PC-3 (cell line): ENCODE results near the gene PPP2R3B. TPM values are rescaled to one million over a fixed set of nuclear protein-coding genes. Genes with fewer than 3 reads are reported as not detected.
"Not testable (repeated sequence)": the region's sequence is repeated elsewhere in the genome, so short reads cannot be mapped to it uniquely, and the experiment has no call there.

Experiments
- ATAC-seq: fragments of 200-7000 bp; cut with Tn5 transposase; 2 replicates; pipeline ENCODE4 v1.9.1; 2020; ENCODE audit warnings: mild to moderate bottlenecking, moderate library complexity
- BruUV-seq: library from RNA; stranded (reverse); fragments of 400-500 nt; replicated peaks from 2 replicates; lab custom pipeline; 2021; lab: Mats Ljungman, UMichigan
- CTCF ChIA-PET: fragments of 300-600 bp; sonication (Branson Sonifier 250); formaldehyde crosslinking; loops from one replicate; lab custom pipeline; 2022; ENCODE audit warnings: antibody characterized with exemption; lab: Charles Lee
- POLR2A ChIA-PET: fragments of 300-600 bp; sonication (Branson Sonifier 250); formaldehyde crosslinking; loops from one replicate; lab custom pipeline; 2022; ENCODE audit warnings: antibody characterized with exemption; ENCODE audit not compliant: unreplicated experiment; lab: Charles Lee
- DNase-seq: peaks from one replicate; pipeline ENCODE4 v3.0.0-alpha.2; 2015
- H2AFZ ChIP-seq: fragments of 300-600 bp; sonication (generic); 2 replicates; pipeline ENCODE4 v1.6.0; 2016; ENCODE audit warnings: antibody characterized with exemption, low read length
- H3F3A ChIP-seq: fragments of 300-600 bp; sonication (generic); one replicate; pipeline ENCODE4 v1.6.0; 2017; ENCODE audit warnings: antibody characterized with exemption, low read length, control low read depth, mild to moderate bottlenecking; ENCODE audit not compliant: unreplicated experiment
- H3K27ac ChIP-seq: fragments of 300-600 bp; sonication (generic); 2 replicates; pipeline ENCODE4 v1.5.1; 2016; ENCODE audit warnings: mild to moderate bottlenecking, low read length
- H3K27me3 ChIP-seq: fragments of 300-600 bp; sonication (generic); 2 replicates; pipeline ENCODE4 v1.6.1; 2016; ENCODE audit warnings: low read length, mixed read lengths
- H3K36me3 ChIP-seq: fragments of 300-600 bp; sonication (generic); 2 replicates; pipeline ENCODE4 v1.6.1; 2016; ENCODE audit warnings: low read depth, mixed run types, low read length, mixed read lengths
- H3K4me1 ChIP-seq: fragments of 300-600 bp; sonication (generic); 2 replicates; pipeline ENCODE4 v1.5.1; 2016; ENCODE audit warnings: low read length; ENCODE audit not compliant: insufficient read depth
- H3K4me2 ChIP-seq: fragments of 300-600 bp; sonication (generic); 2 replicates; pipeline ENCODE4 v1.6.0; 2016; ENCODE audit warnings: low read length
- H3K4me3 ChIP-seq: fragments of 300-600 bp; sonication (generic); 2 replicates; pipeline ENCODE4 v1.5.1; 2016; ENCODE audit warnings: mild to moderate bottlenecking, low read length, mixed read lengths
- H3K79me2 ChIP-seq: fragments of 300-600 bp; sonication (generic); 2 replicates; pipeline ENCODE4 v1.6.1; 2017; ENCODE audit warnings: low read length, mixed read lengths
- H3K9ac ChIP-seq: fragments of 300-600 bp; sonication (generic); 2 replicates; pipeline ENCODE4 v1.6.0; 2016; ENCODE audit warnings: mild to moderate bottlenecking, low read length
- H3K9me2 ChIP-seq: fragments of 300-600 bp; sonication (generic); replicated peaks from 2 replicates; pipeline ENCODE4 v1.6.1; 2016; ENCODE audit warnings: mixed run types, low read length, mixed read lengths
- H3K9me3 ChIP-seq: fragments of 300-600 bp; sonication (generic); 2 replicates; pipeline ENCODE4 v1.6.1; 2016; ENCODE audit warnings: low read length, mixed read lengths
- H4K20me1 ChIP-seq: fragments of 300-600 bp; sonication (generic); 2 replicates; pipeline ENCODE4 v1.6.1; 2016; ENCODE audit warnings: low read length, mixed read lengths
- EZH2 ChIP-seq: fragments of 300-600 bp; sonication (generic); IDR thresholded peaks from one replicate; pipeline ENCODE4 v1.6.1; 2017; ENCODE audit warnings: antibody characterized with exemption, mild to moderate bottlenecking, low read length; ENCODE audit not compliant: unreplicated experiment
- EZH2phosphoT487 ChIP-seq: fragments of 300-600 bp; sonication (generic); IDR thresholded peaks from 2 replicates; pipeline ENCODE4 v1.6.1; 2018; ENCODE audit warnings: mild to moderate bottlenecking, antibody characterized with exemption, low read length, borderline replicate concordance
- intact Hi-C: fragments of 100-400 bp; cut with micrococcal nuclease; formaldehyde crosslinking; loops from 2 replicates; pipeline ENCODE4 v1.9.0; 2023
- total RNA-seq: library from RNA; depleted of rRNA; stranded (reverse); fragments of >200 nt; gene quantifications from 2 replicates; pipeline ENCODE4 v1.2.3, GENCODE V29; 2014
- TF ChIP-seq, protein P1 (sequence below): fragments of 300-600 bp; sonication (generic); conservative IDR thresholded peaks from 2 replicates; pipeline ENCODE4 v1.5.1; 2017; ENCODE audit warnings: antibody characterized with exemption, low read depth, mild to moderate bottlenecking, low read length

Gene PPP2R3B
- total RNA-seq, 1 experiment from 2014 or later, result 35.4 TPM

DNA sequence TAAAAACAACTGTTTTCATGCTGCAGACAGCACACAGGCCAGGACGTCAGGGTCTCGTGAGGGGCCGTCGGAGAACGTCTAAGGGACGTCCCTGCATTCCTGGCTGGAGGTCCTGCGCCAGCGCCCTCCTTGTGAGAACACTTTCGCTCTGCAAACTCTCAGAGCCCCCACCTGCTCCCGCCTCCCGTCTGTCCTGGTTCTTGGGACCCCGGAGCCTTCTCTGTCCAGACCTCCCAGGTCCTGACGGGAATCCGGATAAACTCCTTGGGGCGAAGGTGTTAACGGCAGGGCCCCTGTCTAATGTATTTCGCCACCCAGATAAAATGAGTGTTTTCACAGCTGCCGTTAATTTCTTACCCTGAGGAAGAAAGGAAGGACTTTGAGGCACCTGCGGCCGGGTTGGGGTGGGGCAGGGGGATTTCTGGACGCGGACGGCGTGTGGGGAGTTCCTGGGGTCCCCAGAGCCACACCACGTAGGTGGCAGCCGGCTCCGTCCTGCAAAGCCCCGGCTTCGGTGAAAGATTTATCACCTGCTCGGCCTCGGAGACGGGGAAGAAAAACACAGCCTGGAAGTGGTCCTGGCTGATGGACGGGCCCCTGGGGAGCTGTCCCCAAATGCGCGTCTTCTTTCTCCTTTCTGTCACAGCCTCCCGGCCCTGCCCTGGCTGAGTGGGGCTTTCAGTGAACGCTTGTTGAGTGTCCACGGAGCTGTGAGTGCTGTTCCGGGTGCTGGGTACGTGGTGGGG lies 35.1 kb upstream of the PPP2R3B start:
- H3K27me3 ChIP-seq, result no peaks in the 10 kb centered on the region
- BruUV-seq, result no TSS peak
- H4K20me1 ChIP-seq, result no peaks in the 10 kb centered on the region
- no peak overlapping the region for H3K9ac ChIP-seq
- CTCF ChIA-PET, result no interaction called here
- H3K4me2 ChIP-seq, result no peak overlapping the region
- DNase-seq (no peak), ATAC-seq (no peak)
- no peaks in the 10 kb centered on the region for H3K36me3 ChIP-seq
- no peaks in the 10 kb centered on the region for H3K9me2 ChIP-seq
- no peaks in the 10 kb centered on the region for H3K79me2 ChIP-seq
- POLR2A ChIA-PET, result no interaction called here
- no peak overlapping the region for H3K27ac ChIP-seq
- no peak for TF ChIP-seq EZH2phosphoT487
- TF ChIP-seq EZH2, result no peak
- H3F3A ChIP-seq, result no peaks in the 10 kb centered on the region
- intact Hi-C loops, result no loop called here
- H2AFZ ChIP-seq, result no peak overlapping the region
- H3K9me3 ChIP-seq, result no peaks in the 10 kb centered on the region
- no peak overlapping the region for H3K4me3 ChIP-seq
- no peaks in the 10 kb centered on the region for H3K4me1 ChIP-seq

DNA sequence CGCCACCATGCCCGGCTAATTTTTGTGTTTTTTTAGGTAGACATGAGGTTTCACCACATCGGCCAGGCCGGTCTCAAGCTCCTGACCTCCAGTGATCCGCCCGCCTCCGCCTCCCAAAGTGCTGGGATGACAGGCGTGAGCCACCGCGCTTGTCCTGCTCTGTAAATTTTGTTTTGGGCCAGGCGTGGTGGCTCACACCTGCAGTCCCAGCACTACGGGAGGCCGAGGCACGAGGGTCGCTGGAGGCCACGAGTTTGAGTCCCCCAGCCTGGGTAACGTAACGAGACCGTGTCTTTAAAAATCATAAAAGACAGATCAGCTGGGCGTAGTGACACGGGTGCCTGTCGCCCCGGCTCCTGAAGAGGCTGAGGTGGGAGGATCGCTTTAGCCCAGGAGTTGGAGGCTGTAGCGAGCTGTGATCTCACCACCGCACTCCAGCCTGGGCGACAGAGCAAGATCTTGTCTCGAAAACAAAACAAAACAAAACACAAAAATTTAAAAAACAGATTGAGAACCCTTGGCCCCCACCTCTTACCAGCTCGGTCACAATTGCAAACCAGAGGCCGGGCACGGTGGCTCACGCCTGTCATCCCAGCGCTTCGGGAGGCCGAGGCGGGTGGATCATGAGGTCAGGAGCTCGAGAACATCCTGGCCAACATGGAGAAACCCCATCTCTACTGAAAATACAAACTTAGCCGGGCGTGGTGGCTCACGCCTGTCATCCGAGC lies 34.0 kb upstream of the PPP2R3B start:
- no peaks in the 10 kb centered on the region for H3F3A ChIP-seq
- H3K4me1 ChIP-seq, result no peaks in the 10 kb centered on the region
- no peak overlapping the region for H2AFZ ChIP-seq
- no peaks in the 10 kb centered on the region for H3K9me2 ChIP-seq
- no peaks in the 10 kb centered on the region for H3K27me3 ChIP-seq
- no peak for TF ChIP-seq EZH2phosphoT487
- no peak for TF ChIP-seq EZH2
- TF ChIP-seq, protein P1, sequence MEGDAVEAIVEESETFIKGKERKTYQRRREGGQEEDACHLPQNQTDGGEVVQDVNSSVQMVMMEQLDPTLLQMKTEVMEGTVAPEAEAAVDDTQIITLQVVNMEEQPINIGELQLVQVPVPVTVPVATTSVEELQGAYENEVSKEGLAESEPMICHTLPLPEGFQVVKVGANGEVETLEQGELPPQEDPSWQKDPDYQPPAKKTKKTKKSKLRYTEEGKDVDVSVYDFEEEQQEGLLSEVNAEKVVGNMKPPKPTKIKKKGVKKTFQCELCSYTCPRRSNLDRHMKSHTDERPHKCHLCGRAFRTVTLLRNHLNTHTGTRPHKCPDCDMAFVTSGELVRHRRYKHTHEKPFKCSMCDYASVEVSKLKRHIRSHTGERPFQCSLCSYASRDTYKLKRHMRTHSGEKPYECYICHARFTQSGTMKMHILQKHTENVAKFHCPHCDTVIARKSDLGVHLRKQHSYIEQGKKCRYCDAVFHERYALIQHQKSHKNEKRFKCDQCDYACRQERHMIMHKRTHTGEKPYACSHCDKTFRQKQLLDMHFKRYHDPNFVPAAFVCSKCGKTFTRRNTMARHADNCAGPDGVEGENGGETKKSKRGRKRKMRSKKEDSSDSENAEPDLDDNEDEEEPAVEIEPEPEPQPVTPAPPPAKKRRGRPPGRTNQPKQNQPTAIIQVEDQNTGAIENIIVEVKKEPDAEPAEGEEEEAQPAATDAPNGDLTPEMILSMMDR, result no peak
- H3K4me3 ChIP-seq, result no peak overlapping the region
- ATAC-seq (no peak), DNase-seq (no peak)
- H3K9me3 ChIP-seq, result no peaks in the 10 kb centered on the region
- no peak overlapping the region for H3K9ac ChIP-seq
- ChIA-PET POLR2A (no interaction called here), CTCF (no interaction called here)
- no peak overlapping the region for H3K4me2 ChIP-seq
- H3K27ac ChIP-seq, result no peak overlapping the region
- no peaks in the 10 kb centered on the region for H3K79me2 ChIP-seq
- H4K20me1 ChIP-seq, result no peaks in the 10 kb centered on the region
- BruUV-seq, result no TSS peak
- no peaks in the 10 kb centered on the region for H3K36me3 ChIP-seq
- intact Hi-C loops, result no loop called here

DNA sequence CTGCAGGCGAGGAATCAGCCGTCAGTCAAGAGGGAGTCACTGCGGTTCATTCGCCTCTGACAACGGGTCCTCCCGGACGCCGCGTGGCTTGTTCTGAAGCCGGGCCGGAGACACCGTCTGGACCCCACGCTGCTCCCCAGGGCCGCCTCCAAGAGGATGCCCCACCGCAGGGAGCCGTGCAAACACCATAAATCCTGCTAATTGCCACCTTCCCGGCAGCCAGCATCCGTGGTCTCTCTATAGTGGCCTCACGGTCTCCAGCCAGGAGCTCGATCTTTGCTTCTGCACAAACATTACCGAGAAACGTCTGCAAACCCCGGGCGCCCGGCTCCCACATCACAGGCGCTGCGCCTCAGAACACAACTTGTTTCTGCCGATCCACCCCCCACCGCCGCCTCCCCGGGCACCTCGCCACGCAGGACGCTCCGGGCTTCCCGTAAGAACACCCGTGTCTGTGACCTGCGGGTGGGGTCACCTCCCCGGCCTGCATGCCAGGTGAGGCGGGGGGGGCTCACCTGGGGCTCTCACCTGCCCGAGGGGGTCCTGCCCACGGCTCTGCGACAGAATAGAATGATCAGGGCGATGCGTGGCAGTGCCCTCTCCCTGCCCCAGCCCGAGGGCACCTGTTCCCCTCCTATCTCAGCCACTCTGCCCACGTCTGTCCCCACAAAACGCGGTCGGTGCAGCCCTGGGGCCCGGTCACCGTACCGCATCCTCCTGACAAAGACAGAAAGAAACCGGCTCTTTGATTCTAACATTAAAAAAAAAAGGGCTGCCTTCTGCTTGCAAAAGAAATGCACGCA lies 32.4 kb upstream of the PPP2R3B start:
- no peak overlapping the region for H2AFZ ChIP-seq
- H3K36me3 ChIP-seq, result no peaks in the 10 kb centered on the region
- no peak for DNase-seq
- H3K9ac ChIP-seq, result no peak overlapping the region
- intact Hi-C loops, result no loop called here
- H3K4me3 ChIP-seq, result no peak overlapping the region
- no peak overlapping the region for H3K4me2 ChIP-seq
- H3K79me2 ChIP-seq, result no peaks in the 10 kb centered on the region
- no peaks in the 10 kb centered on the region for H3K27me3 ChIP-seq
- no peaks in the 10 kb centered on the region for H3K9me3 ChIP-seq
- no peaks in the 10 kb centered on the region for H3K4me1 ChIP-seq
- BruUV-seq, result no TSS peak
- POLR2A ChIA-PET, result no interaction called here
- H4K20me1 ChIP-seq, result no peaks in the 10 kb centered on the region
- CTCF ChIA-PET, result no interaction called here
- TF ChIP-seq EZH2phosphoT487 (no peak), EZH2 (no peak)
- TF ChIP-seq, protein P1, result no peak
- H3K27ac ChIP-seq, result no peak overlapping the region
- no peaks in the 10 kb centered on the region for H3F3A ChIP-seq
- ATAC-seq, result no peak
- no peaks in the 10 kb centered on the region for H3K9me2 ChIP-seq

DNA sequence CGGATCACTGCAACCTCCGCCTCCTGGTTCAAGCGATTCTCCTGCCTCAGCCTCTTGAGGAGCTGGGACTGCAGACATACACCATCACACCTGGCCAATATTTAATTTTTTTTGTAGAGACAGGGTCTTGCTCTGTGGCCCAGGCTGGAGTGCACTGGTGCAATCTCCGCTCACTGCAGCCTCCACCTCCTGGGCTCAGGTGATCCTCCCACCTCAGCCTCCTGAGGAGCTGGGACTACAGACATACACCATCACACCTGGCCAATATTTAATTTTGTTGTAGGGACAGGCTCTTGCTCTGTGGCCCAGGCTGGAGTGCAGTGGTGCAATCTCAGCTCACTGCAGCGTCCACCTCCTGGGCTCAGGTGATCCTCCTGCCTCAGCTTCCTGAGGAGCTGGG lies 28.8 kb upstream of the PPP2R3B start:
- ATAC-seq, H3K4me3 ChIP-seq, H3K9me3 ChIP-seq, H3K27ac ChIP-seq, BruUV-seq, H3K9me2 ChIP-seq, H3K36me3 ChIP-seq, DNase-seq, H4K20me1 ChIP-seq, H3K27me3 ChIP-seq, H2AFZ ChIP-seq, H3K79me2 ChIP-seq, CTCF ChIA-PET, intact Hi-C loops, POLR2A ChIA-PET, H3F3A ChIP-seq, H3K9ac ChIP-seq, H3K4me2 ChIP-seq, H3K4me1 ChIP-seq: not testable (repeated sequence)
